Measurements from ENCODE around the gene ALDH3A2.
"Not testable (repeated sequence)": the region's sequence is repeated elsewhere in the genome, so short reads cannot be mapped to it uniquely, and the experiment has no call there.

Gene ALDH3A2

GRCh38 chr17:19683117-19683516 lies 34.6 kb downstream of the ALDH3A2 start:
- no peak for DNase-seq

GRCh38 chr17:19684909-19685580 lies 36.5 kb downstream of the ALDH3A2 start:
- not testable (repeated sequence) for DNase-seq

GRCh38 chr17:19686400-19687090 lies 38.0 kb downstream of the ALDH3A2 start:
- DNase-seq: no peak

- DNase-seq: no peak
Observed at GRCh38 chr17:19702217-19702641, 53.7 kb downstream of the ALDH3A2 start.

DNA sequence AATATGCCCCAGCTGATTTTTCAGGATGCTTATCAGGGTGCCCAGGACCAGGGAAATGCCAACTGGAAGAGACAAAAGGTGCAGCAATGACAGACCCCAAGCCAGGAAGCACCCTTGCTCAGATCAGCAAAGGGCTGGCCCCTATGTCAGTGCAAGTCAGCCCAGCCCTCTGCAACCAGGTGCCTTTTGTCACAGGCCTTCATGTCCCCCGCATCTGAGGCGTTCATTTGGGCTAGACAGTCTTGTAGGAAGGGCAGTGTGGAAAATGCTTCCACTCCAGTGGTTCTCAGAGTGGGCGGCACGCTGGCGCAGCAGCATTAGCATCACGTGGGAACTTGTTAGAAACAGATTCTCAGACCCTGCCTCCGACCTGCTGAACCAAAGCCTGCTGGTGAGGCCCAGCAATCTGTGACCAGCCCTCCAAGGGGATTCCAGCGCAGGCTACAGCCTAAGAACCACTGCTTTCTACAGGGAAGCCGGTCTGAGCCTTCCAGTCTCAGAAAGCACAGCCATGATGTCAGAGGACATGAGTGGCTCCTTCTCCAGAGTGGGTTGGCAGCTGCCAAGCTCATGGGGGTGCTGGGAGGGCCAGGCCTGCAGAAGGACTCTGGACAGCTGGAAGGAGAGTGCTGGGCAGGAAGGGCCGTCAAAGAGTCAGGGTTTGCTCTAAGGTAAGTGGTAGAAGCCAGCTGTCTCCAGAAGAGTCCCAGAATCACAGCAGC lies 54.7 kb downstream of the ALDH3A2 start:
- DNase-seq: no peak

DNA sequence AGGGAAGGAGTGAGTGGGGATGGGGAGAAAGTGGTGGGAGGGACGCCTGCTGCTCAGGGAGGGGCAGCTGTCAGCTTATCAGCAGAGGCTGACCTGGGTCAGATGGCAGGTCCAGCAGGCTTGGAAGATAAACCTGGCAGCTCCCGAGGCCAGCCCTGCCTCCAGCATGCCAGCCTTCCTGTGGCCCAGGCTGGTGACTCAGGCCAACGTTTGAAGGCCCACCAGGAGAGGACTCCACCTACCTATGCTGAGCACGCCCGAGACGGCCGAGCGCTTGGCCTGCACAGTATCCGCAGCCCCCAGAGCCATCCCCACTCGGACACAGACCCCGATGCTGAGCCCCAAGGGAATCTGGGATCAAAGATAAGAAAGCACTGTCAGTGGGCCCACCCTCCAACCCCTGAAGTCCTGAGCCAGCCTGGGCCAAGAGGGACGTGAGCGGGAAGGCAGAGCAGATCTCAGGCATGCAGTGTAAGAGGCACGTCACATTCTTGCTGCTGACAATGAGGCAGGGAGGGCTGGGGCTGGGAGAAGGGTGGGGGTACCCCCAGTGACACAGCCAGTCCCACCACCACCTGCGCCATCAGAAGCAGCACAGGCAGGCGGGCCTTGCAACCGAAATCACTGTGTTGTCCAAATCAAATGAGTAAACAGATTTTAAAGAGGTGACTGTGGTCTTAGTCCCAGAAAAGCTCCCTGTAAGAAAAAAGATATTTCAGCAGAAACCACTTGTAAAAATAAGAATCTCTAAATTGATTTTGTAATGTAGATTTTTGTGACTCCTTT lies 55.5 kb downstream of the ALDH3A2 start:
- no peak for DNase-seq

GRCh38 chr17:19705201-19705600 lies 56.6 kb downstream of the ALDH3A2 start:
- DNase-seq: no peak

GRCh38 chr17:19705771-19706770 lies 57.5 kb downstream of the ALDH3A2 start:
- no peak for DNase-seq

- no peak for DNase-seq
Observed at GRCh38 chr17:19706791-19707727, 58.5 kb downstream of the ALDH3A2 start.

- DNase-seq: no peak
Observed at GRCh38 chr17:19707728-19708221, 59.2 kb downstream of the ALDH3A2 start.

GRCh38 chr17:19708431-19709175 lies 60.1 kb downstream of the ALDH3A2 start:
- DNase-seq: no peak

DNA sequence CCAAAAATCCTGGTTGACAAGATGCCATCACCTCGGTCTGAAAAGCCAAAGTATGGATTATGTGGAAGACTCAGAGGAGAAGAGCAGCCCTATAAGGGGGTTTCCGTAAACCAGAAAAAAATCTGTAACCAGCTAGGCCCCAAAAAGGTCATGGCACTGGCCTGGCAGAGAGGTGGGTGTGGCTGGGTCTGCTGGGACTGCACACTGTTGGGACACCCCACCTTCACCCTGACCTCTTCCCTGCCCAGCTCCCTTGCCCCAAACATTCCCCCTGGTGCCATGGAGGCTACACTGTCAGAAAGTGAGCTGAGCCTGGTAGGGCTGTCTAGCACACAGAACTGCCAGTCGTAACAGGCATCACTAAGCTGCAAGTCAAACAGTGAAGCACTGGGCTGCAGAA lies 61.3 kb downstream of the ALDH3A2 start:
- DNase-seq: no peak

DNA sequence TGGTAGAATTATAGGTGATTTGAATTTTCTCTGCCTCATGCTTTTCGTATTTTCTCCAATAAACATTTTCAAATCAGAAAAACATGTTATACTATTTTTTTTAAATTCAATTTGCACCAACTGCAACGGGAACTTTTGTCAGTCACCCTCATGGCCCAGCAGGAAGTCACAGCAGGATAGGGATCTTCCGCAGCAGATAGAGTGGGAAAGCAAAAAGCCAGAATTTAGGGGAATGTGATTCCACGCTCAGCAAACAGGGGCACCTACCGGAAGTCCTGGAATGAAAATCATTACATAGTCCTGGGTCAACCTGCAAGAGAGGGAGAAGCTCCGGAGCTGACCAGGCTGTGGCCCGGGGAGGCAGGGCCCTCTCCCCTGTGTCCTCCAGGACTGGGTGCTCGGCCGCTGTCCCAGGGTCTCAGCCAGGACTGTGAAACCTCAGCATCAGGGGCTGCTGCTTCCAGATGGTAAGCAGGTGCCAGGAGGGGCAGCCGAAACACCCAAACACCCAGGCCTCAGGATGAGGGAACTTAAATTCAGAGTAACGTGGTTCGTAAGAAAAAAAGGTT lies 64.0 kb downstream of the ALDH3A2 start:
- no peak for DNase-seq

DNA sequence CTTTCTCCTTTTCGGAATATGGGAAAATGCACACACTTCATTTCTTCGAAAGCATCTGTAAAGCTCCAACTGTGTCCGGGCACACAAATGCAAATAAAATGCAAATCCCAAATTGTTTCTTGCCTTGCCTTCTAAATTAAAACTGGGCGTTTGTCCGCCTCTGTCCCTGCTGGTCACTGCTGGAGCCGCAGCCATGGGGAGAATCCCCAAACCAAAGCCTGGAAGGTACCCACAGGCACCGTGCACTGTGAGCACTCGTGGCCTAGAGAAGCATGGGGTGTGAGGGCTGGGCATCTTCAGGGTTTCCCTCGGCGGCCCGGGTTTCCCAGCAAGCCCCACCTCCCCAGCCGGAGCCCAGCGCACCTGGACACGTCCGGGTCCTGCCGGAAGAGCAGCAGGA lies 64.9 kb downstream of the ALDH3A2 start:
- DNase-seq: no peak

- DNase-seq: no peak
Observed at GRCh38 chr17:19713901-19714361, 65.4 kb downstream of the ALDH3A2 start.

DNA sequence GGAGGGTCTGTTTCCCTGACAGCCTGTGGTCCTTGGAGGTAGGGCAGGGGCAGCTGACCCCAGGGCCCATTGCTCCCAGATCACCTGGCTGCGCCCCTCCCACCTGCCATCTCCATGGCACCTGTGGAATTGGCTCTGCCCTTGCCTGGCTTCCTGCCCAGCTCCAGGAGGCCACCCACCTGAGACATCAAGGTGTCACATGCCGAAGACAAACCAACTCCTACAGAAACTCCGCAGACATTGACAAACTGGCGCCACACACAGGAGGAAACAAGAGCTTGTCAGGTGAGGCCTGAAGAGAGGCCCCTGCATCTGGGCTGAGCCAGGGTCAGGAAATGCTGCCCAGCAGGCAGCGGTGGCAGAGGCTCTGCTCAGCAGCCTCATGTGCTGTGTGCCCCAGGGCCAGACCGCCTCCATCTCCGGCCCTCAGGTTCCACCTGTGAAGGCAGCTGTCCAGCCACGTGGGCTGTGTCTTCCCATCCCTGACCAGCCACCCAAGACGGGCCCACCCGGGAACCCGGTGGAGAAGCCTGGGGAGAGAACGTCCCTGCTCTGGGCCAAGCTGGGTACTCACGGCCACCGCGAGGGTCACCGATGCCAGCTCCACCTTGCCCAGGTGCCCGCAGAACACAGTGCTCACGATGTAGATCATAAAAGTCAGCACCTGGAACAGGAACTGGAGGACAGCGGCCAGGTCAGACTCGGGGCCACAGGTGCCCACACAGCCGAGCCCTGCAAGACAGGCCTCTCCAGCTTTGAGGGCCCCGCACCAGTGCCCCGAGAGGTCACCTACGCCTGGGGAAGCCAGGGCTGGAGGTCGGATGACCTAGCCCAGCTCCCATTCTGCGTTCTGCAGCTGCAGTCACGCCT lies 66.2 kb downstream of the ALDH3A2 start:
- DNase-seq: no peak

GRCh38 chr17:19716108-19717030 lies 67.8 kb downstream of the ALDH3A2 start, which contains the start of gene SLC47A2:
SLC47A2 (minus strand) TSS chr17:19716584; CDS start chr17:19716555, 29 bp downstream.
- peak in 1 of 2 donors; percentile 25 for DNase-seq
